ENCODE data around the gene RTP1. TPM values are rescaled to one million over a fixed set of nuclear protein-coding genes. Genes with fewer than 3 reads are reported as not detected.

Gene RTP1
- total RNA-seq, 1 experiment from 2014 or later = not detected

DNA sequence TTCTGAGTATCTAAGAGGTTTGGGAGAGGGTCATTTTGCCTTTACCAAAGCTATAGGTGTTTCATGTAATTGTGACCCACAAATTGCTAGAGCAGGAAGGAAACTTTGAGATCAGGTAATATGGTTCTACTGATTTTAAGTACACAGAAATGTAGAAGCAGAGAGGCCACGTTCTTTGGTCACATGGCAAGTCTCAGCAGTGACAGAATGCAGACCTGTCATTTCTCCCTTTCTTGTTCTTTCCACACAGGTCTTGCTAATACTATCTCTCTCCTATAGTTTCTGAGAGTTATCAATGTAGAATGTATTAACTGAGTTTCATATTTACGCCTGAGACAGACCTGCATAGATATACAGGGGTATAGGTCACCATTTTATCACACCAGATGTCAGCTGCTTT, 10.9 kb upstream of the RTP1 start:
- intact Hi-C loops (cut with micrococcal nuclease) = no loop called here
- ChIA-PET RAD21 (ENCODE audit: low non-redundant PET in 1 of 2, low total read pairs in 2 of 2, uncharacterized antibody in 2 of 2, unreplicated experiment in 2 of 2) (no interaction called here), CTCF (interaction anchor here (1.1 kb wide), 1 partner anchor 21 kb away, joined by 3 read pairs; no protein-coding TSS in a partner anchor), POLR2A (no interaction called here)
- Histone ChIP-seq H3K36me3 (ENCODE audit: control insufficient read depth in 1 of 2, insufficient read depth in 2 of 2, low read length in 2 of 2) (no peaks in the 10 kb centered on the region), H3K4me2 (ENCODE audit: low read length) (peak overlapping the region; percentile 39), H2AFZ (ENCODE audit: low read depth, low read length, poor library complexity, severe bottlenecking) (peak overlapping the region; percentile 58), H3K9ac (ENCODE audit: low read length) (no peak overlapping the region), H3K27ac (ENCODE audit: low read depth, low read length) (no peak overlapping the region), H3K9me2 (ENCODE audit: insufficient read depth) (no peaks in the 10 kb centered on the region), H3K4me3 (replicated peaks in 1 of 2; ENCODE audit: low read depth in 1 of 2, low read length in 2 of 2) (no peak overlapping the region), H4K20me1 (ENCODE audit: insufficient read depth) (no peaks in the 10 kb centered on the region), H3K4me1 (ENCODE audit: control insufficient read depth in 1 of 2, insufficient read depth in 2 of 2, low read length in 2 of 2) (peaks cover 7 to 21% of the 10 kb centered on the region in 2 experiments; a peak in 3 of 4 replicates), H3K79me2 (ENCODE audit: insufficient read depth, low read length) (no peaks in the 10 kb centered on the region), H3K9me3 (ENCODE audit: control insufficient read depth in 1 of 2, insufficient read depth in 1 of 2, low read depth in 1 of 2, low read length in 2 of 2) (no peaks in the 10 kb centered on the region), H3K27me3 (ENCODE audit: insufficient read depth, low read length) (0 out of 2 replicates have a peak, but pooled peaks cover under 1% of the 10 kb centered on the region)
- DNase-seq (ENCODE audit: low read depth, low spot score) = no peak
- BruUV-seq (replicated peaks) = no TSS peak
- no peak for TF ChIP-seq RAD21 (IDR thresholded peaks at IDR 0.05; ENCODE audit: low read depth)
- TF ChIP-seq CEBPB (IDR thresholded peaks at IDR 0.05; ENCODE audit: low read depth) = no peak
- peak; percentile 42 for ATAC-seq

GRCh38 chr3:187186801-187187421, 10.4 kb upstream of the RTP1 start:
- H4K20me1 ChIP-seq (ENCODE audit: insufficient read depth) = no peaks in the 10 kb centered on the region
- DNase-seq (ENCODE audit: low read depth, low spot score) (no peak), ATAC-seq (peak; percentile 81)
- no peaks in the 10 kb centered on the region for H3K36me3 ChIP-seq (ENCODE audit: control insufficient read depth in 1 of 2, insufficient read depth in 2 of 2, low read length in 2 of 2)
- H3K4me2 ChIP-seq (ENCODE audit: low read length) = peak overlapping the region; percentile 39
- no peak overlapping the region for H3K9ac ChIP-seq (ENCODE audit: low read length)
- no peaks in the 10 kb centered on the region for H3K9me3 ChIP-seq (ENCODE audit: control insufficient read depth in 1 of 2, insufficient read depth in 1 of 2, low read depth in 1 of 2, low read length in 2 of 2)
- H3K27ac ChIP-seq (ENCODE audit: low read depth, low read length) = no peak overlapping the region
- no peaks in the 10 kb centered on the region for H3K79me2 ChIP-seq (ENCODE audit: insufficient read depth, low read length)
- RAD21 ChIA-PET (ENCODE audit: low non-redundant PET in 1 of 2, low total read pairs in 2 of 2, uncharacterized antibody in 2 of 2, unreplicated experiment in 2 of 2) = no interaction called here
- 0 out of 2 replicates have a peak, but pooled peaks cover 6% of the 10 kb centered on the region for H3K27me3 ChIP-seq (ENCODE audit: insufficient read depth, low read length)
- POLR2A ChIA-PET = no interaction called here
- H3K9me2 ChIP-seq (ENCODE audit: insufficient read depth) = no peaks in the 10 kb centered on the region
- no TSS peak for BruUV-seq (replicated peaks)
- H3K4me1 ChIP-seq (ENCODE audit: control insufficient read depth in 1 of 2, insufficient read depth in 2 of 2, low read length in 2 of 2) = peaks cover 7 to 21% of the 10 kb centered on the region in 2 experiments; a peak in 3 of 4 replicates
- H3K4me3 ChIP-seq (replicated peaks in 1 of 2; ENCODE audit: low read depth in 1 of 2, low read length in 2 of 2) = no peak overlapping the region
- intact Hi-C loops (cut with micrococcal nuclease) = no loop called here
- CTCF ChIA-PET = interaction anchor here (1.1 kb wide), 1 partner anchor 22 kb away, joined by 3 read pairs; no protein-coding TSS in a partner anchor
- peak overlapping the region; percentile 58 for H2AFZ ChIP-seq (ENCODE audit: low read depth, low read length, poor library complexity, severe bottlenecking)
- TF ChIP-seq SIN3A (IDR thresholded peaks at IDR 0.05; ENCODE audit: low read depth) (no peak), TCF7L2 (IDR thresholded peaks at IDR 0.05; ENCODE audit: borderline replicate concordance, extremely low read depth, insufficient read depth, insufficient read length) (no peak), SP1 (IDR thresholded peaks at IDR 0.05; ENCODE audit: low read depth) (peak; percentile 37; the same call in 1 of the 2 replicates), ZFX (IDR thresholded peaks at IDR 0.05) (no peak), ZNF274 (IDR thresholded peaks at IDR 0.05; ENCODE audit: low read depth, low read length) (no peak), FOSL1 (IDR thresholded peaks at IDR 0.05; ENCODE audit: low read depth) (peak; percentile 62), ELF1 (IDR thresholded peaks at IDR 0.05; ENCODE audit: borderline replicate concordance, low read depth) (no peak), POLR2AphosphoS5 (IDR thresholded peaks at IDR 0.05; ENCODE audit: low read depth, low read length) (no peak), EZH2phosphoT487 (IDR thresholded peaks at IDR 0.05; ENCODE audit: borderline replicate concordance) (no peak), YY1 (IDR thresholded peaks at IDR 0.05; ENCODE audit: extremely low read depth, insufficient replicate concordance, low read depth, low read length) (no peak), CBX3 (IDR thresholded peaks at IDR 0.05; ENCODE audit: low read depth) (peak; percentile 59; the same call in 1 of the 2 replicates), POLR2A (IDR thresholded peaks at IDR 0.05; ENCODE audit: borderline replicate concordance, extremely low read depth, insufficient read depth, insufficient read length) (no peak), CTCF (IDR thresholded peaks at IDR 0.05 in 2 of 3, conservative IDR thresholded peaks at IDR 0.05 in 1 of 3; ENCODE audit: borderline replicate concordance in 1 of 3, insufficient read depth in 1 of 3, low read depth in 2 of 3, low read length in 2 of 3) (no peak)
- TF ChIP-seq, protein P1, sequence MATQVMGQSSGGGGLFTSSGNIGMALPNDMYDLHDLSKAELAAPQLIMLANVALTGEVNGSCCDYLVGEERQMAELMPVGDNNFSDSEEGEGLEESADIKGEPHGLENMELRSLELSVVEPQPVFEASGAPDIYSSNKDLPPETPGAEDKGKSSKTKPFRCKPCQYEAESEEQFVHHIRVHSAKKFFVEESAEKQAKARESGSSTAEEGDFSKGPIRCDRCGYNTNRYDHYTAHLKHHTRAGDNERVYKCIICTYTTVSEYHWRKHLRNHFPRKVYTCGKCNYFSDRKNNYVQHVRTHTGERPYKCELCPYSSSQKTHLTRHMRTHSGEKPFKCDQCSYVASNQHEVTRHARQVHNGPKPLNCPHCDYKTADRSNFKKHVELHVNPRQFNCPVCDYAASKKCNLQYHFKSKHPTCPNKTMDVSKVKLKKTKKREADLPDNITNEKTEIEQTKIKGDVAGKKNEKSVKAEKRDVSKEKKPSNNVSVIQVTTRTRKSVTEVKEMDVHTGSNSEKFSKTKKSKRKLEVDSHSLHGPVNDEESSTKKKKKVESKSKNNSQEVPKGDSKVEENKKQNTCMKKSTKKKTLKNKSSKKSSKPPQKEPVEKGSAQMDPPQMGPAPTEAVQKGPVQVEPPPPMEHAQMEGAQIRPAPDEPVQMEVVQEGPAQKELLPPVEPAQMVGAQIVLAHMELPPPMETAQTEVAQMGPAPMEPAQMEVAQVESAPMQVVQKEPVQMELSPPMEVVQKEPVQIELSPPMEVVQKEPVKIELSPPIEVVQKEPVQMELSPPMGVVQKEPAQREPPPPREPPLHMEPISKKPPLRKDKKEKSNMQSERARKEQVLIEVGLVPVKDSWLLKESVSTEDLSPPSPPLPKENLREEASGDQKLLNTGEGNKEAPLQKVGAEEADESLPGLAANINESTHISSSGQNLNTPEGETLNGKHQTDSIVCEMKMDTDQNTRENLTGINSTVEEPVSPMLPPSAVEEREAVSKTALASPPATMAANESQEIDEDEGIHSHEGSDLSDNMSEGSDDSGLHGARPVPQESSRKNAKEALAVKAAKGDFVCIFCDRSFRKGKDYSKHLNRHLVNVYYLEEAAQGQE (IDR thresholded peaks at IDR 0.05; ENCODE audit: low read depth) = no peak
